ENCODE data around the gene OR5B21.

GRCh38 chr11:58530236-58530635, 22.3 kb upstream of the OR5B21 start:
- TF ChIP-seq CTCF (IDR thresholded peaks at IDR 0.05) (no peak), POLR2A (IDR thresholded peaks at IDR 0.05) (no peak)

Data from adrenal gland (tissue), 5 donors.